PC-3 (cell line): ENCODE data around the gene FAM227A. TPM values are rescaled to one million over a fixed set of nuclear protein-coding genes. Genes with fewer than 3 reads are reported as not detected.
"Not testable (repeated sequence)": the region's sequence is repeated elsewhere in the genome, so short reads cannot be mapped to it uniquely, and the experiment has no call there.

Experiments
- ATAC-seq: fragments of 200-7000 bp; cut with Tn5 transposase; 2 replicates; pipeline ENCODE4 v1.9.1; 2020; ENCODE audit warnings: mild to moderate bottlenecking, moderate library complexity
- BruUV-seq: library from RNA; stranded (reverse); fragments of 400-500 nt; replicated peaks from 2 replicates; lab custom pipeline; 2021; lab: Mats Ljungman, UMichigan
- CTCF ChIA-PET: fragments of 300-600 bp; sonication (Branson Sonifier 250); formaldehyde crosslinking; loops from one replicate; lab custom pipeline; 2022; ENCODE audit warnings: antibody characterized with exemption; lab: Charles Lee
- POLR2A ChIA-PET: fragments of 300-600 bp; sonication (Branson Sonifier 250); formaldehyde crosslinking; loops from one replicate; lab custom pipeline; 2022; ENCODE audit warnings: antibody characterized with exemption; ENCODE audit not compliant: unreplicated experiment; lab: Charles Lee
- DNase-seq: peaks from one replicate; pipeline ENCODE4 v3.0.0-alpha.2; 2015
- H2AFZ ChIP-seq: fragments of 300-600 bp; sonication (generic); 2 replicates; pipeline ENCODE4 v1.6.0; 2016; ENCODE audit warnings: antibody characterized with exemption, low read length
- H3F3A ChIP-seq: fragments of 300-600 bp; sonication (generic); one replicate; pipeline ENCODE4 v1.6.0; 2017; ENCODE audit warnings: antibody characterized with exemption, low read length, control low read depth, mild to moderate bottlenecking; ENCODE audit not compliant: unreplicated experiment
- H3K27ac ChIP-seq: fragments of 300-600 bp; sonication (generic); 2 replicates; pipeline ENCODE4 v1.5.1; 2016; ENCODE audit warnings: mild to moderate bottlenecking, low read length
- H3K27me3 ChIP-seq: fragments of 300-600 bp; sonication (generic); 2 replicates; pipeline ENCODE4 v1.6.1; 2016; ENCODE audit warnings: low read length, mixed read lengths
- H3K36me3 ChIP-seq: fragments of 300-600 bp; sonication (generic); 2 replicates; pipeline ENCODE4 v1.6.1; 2016; ENCODE audit warnings: low read depth, mixed run types, low read length, mixed read lengths
- H3K4me1 ChIP-seq: fragments of 300-600 bp; sonication (generic); 2 replicates; pipeline ENCODE4 v1.5.1; 2016; ENCODE audit warnings: low read length; ENCODE audit not compliant: insufficient read depth
- H3K4me2 ChIP-seq: fragments of 300-600 bp; sonication (generic); 2 replicates; pipeline ENCODE4 v1.6.0; 2016; ENCODE audit warnings: low read length
- H3K4me3 ChIP-seq: fragments of 300-600 bp; sonication (generic); 2 replicates; pipeline ENCODE4 v1.5.1; 2016; ENCODE audit warnings: mild to moderate bottlenecking, low read length, mixed read lengths
- H3K79me2 ChIP-seq: fragments of 300-600 bp; sonication (generic); 2 replicates; pipeline ENCODE4 v1.6.1; 2017; ENCODE audit warnings: low read length, mixed read lengths
- H3K9ac ChIP-seq: fragments of 300-600 bp; sonication (generic); 2 replicates; pipeline ENCODE4 v1.6.0; 2016; ENCODE audit warnings: mild to moderate bottlenecking, low read length
- H3K9me2 ChIP-seq: fragments of 300-600 bp; sonication (generic); replicated peaks from 2 replicates; pipeline ENCODE4 v1.6.1; 2016; ENCODE audit warnings: mixed run types, low read length, mixed read lengths
- H3K9me3 ChIP-seq: fragments of 300-600 bp; sonication (generic); 2 replicates; pipeline ENCODE4 v1.6.1; 2016; ENCODE audit warnings: low read length, mixed read lengths
- H4K20me1 ChIP-seq: fragments of 300-600 bp; sonication (generic); 2 replicates; pipeline ENCODE4 v1.6.1; 2016; ENCODE audit warnings: low read length, mixed read lengths
- EZH2 ChIP-seq: fragments of 300-600 bp; sonication (generic); IDR thresholded peaks from one replicate; pipeline ENCODE4 v1.6.1; 2017; ENCODE audit warnings: antibody characterized with exemption, mild to moderate bottlenecking, low read length; ENCODE audit not compliant: unreplicated experiment
- EZH2phosphoT487 ChIP-seq: fragments of 300-600 bp; sonication (generic); IDR thresholded peaks from 2 replicates; pipeline ENCODE4 v1.6.1; 2018; ENCODE audit warnings: mild to moderate bottlenecking, antibody characterized with exemption, low read length, borderline replicate concordance
- intact Hi-C: fragments of 100-400 bp; cut with micrococcal nuclease; formaldehyde crosslinking; loops from 2 replicates; pipeline ENCODE4 v1.9.0; 2023
- total RNA-seq: library from RNA; depleted of rRNA; stranded (reverse); fragments of >200 nt; gene quantifications from 2 replicates; pipeline ENCODE4 v1.2.3, GENCODE V29; 2014
- TF ChIP-seq, protein P1 (sequence below): fragments of 300-600 bp; sonication (generic); conservative IDR thresholded peaks from 2 replicates; pipeline ENCODE4 v1.5.1; 2017; ENCODE audit warnings: antibody characterized with exemption, low read depth, mild to moderate bottlenecking, low read length

FAM227A gene
- total RNA-seq, 1 experiment from 2014 or later = 1.2 TPM

DNA sequence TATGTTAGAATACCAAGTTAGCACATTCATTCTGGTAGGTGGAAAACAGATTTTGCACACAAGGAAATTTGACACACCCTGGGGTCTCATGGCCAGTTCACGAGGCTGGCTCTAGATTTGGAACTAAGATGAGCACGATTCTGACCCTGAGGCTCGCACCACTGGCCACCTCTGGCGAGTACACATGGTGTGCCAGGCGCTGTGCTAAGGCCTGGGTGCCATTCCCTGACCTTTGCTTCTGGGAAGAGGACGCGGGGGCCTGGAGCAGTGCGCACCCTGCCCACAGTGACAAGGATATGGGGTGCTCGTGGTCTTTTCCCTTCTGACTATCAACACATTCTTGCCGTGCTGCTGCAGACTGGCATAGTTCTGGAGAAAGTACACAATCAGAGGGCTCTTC, 56.7 kb downstream of the FAM227A start:
- Histone ChIP-seq H2AFZ (no peak overlapping the region), H3K27ac (no peak overlapping the region), H3K9me3 (no peaks in the 10 kb centered on the region), H3K4me3 (no peak overlapping the region), H3K36me3 (no peaks in the 10 kb centered on the region), H3K27me3 (no peaks in the 10 kb centered on the region), H4K20me1 (no peaks in the 10 kb centered on the region), H3K9ac (no peak overlapping the region), H3K79me2 (no peaks in the 10 kb centered on the region), H3K9me2 (no peaks in the 10 kb centered on the region), H3F3A (no peaks in the 10 kb centered on the region), H3K4me2 (no peak overlapping the region), H3K4me1 (no peaks in the 10 kb centered on the region)
- ATAC-seq (no peak), DNase-seq (no peak)
- intact Hi-C loops = no loop called here
- BruUV-seq = no TSS peak
- TF ChIP-seq EZH2 = no peak
- TF ChIP-seq, protein P1, sequence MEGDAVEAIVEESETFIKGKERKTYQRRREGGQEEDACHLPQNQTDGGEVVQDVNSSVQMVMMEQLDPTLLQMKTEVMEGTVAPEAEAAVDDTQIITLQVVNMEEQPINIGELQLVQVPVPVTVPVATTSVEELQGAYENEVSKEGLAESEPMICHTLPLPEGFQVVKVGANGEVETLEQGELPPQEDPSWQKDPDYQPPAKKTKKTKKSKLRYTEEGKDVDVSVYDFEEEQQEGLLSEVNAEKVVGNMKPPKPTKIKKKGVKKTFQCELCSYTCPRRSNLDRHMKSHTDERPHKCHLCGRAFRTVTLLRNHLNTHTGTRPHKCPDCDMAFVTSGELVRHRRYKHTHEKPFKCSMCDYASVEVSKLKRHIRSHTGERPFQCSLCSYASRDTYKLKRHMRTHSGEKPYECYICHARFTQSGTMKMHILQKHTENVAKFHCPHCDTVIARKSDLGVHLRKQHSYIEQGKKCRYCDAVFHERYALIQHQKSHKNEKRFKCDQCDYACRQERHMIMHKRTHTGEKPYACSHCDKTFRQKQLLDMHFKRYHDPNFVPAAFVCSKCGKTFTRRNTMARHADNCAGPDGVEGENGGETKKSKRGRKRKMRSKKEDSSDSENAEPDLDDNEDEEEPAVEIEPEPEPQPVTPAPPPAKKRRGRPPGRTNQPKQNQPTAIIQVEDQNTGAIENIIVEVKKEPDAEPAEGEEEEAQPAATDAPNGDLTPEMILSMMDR = no peak
- POLR2A ChIA-PET = no interaction called here
- CTCF ChIA-PET = no interaction called here

DNA sequence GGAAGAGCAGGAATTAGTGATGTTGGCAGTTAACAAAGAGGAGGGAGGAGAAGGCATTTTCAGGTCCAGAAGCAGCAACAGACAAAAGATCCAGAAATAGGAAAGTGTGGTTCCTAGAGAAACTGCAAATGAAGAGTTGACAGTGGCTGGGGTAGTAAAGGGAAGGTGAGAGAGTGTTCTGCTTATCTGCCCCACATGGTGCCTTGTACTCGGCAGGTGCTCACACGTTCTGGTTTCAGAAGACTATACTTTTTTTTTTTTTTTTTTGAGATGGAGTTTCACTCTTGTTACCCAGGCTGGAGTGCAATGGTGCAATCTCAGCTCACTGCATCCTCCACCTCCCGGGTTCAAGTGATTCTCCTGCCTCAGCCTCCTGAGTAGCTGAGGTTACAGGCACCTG, 73.3 kb downstream of the FAM227A start:
- H3K9me2 ChIP-seq, H3K4me2 ChIP-seq, H3K27me3 ChIP-seq, CTCF ChIA-PET, H4K20me1 ChIP-seq, DNase-seq, H2AFZ ChIP-seq, H3K27ac ChIP-seq, intact Hi-C loops, POLR2A ChIA-PET, H3K4me1 ChIP-seq, H3K4me3 ChIP-seq, ATAC-seq, H3K79me2 ChIP-seq, H3K9me3 ChIP-seq, H3K36me3 ChIP-seq, BruUV-seq, H3K9ac ChIP-seq, H3F3A ChIP-seq: not testable (repeated sequence)

DNA sequence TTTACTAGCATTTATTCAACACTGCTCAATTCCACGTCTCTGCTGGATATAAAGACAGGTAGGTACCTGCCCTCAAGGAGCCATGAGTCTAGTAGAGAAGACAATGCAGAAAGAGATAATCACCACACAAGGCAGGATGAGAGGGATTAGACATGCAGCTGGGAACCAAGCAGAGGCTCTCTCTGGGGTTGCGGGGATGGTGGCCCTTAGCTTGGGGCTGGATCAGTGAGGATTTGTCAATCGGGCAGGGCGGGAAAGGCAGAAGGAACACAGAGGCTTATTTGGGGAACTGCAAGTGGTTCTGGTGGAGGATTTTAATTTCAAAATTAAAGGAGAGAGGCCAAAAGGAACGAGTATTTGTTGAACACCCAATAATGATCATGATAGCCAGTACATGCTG, 77.7 kb downstream of the FAM227A start:
- Histone ChIP-seq H4K20me1 (no peaks in the 10 kb centered on the region), H3K4me1 (no peaks in the 10 kb centered on the region), H3K36me3 (no peaks in the 10 kb centered on the region), H3K79me2 (no peaks in the 10 kb centered on the region), H3K4me2 (no peak overlapping the region), H3K9ac (no peak overlapping the region), H3K27ac (no peak overlapping the region), H3K27me3 (no peaks in the 10 kb centered on the region), H3K9me3 (no peaks in the 10 kb centered on the region), H3F3A (no peaks in the 10 kb centered on the region), H2AFZ (no peak overlapping the region), H3K9me2 (no peaks in the 10 kb centered on the region), H3K4me3 (no peak overlapping the region)
- ATAC-seq = no peak
- ChIA-PET CTCF (no interaction called here), POLR2A (no interaction called here)
- no peak for DNase-seq
- intact Hi-C loops = loop anchor here (10.0 kb wide), 1 partner anchor 184 kb away; no protein-coding TSS in a partner anchor
- no TSS peak for BruUV-seq
- TF ChIP-seq EZH2 = no peak
- TF ChIP-seq, protein P1 = no peak
- no peak for TF ChIP-seq EZH2phosphoT487
